ENCODE data around the gene PRR9.

DNA sequence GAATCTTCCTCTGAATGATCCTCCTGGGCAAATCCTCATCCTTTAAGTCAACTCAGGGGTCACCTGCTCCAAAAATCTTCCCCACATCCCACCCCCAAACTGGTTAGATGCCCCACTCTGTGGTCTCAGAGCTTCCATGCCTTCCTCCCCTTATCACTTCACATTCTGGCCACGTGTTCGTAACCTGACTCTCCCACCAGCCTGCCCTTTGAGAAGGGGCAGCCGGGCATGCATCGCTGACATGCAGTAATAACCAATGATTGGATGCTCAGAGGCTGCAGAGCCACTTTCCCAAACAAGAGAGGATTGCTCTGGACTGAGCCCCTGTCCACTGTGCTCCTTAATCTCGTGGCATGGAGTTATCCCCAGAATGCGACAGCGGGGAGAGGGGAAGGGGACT lies 7.2 kb upstream of the PRR9 start:
- no peak for TF ChIP-seq TAF1 (IDR thresholded peaks at IDR 0.05; ENCODE audit: low read depth, low read length)
- no peak for TF ChIP-seq TCF12 (IDR thresholded peaks at IDR 0.05; ENCODE audit: low read depth, low read length)
- no peak for TF ChIP-seq SP2 (IDR thresholded peaks at IDR 0.05; ENCODE audit: low read length)

Measured in H1 (cell line).